Cardiac septum (tissue), 1 donor: ENCODE results near the gene ADGRV1. TPM values are rescaled to one million over a fixed set of nuclear protein-coding genes. Genes with fewer than 3 reads are reported as not detected.
"Not testable (repeated sequence)": the region's sequence is repeated elsewhere in the genome, so short reads cannot be mapped to it uniquely, and the experiment has no call there.

Source experiments
- DNase-seq: peaks from one replicate; pipeline ENCODE4 v3.0.0-alpha.2; 2020; ENCODE audit warnings: low spot score
- intact Hi-C: fragments of 100-400 bp; cut with DNase I; formaldehyde crosslinking; loops from one replicate; pipeline ENCODE4 v1.14.0; 2022
- total RNA-seq: library from RNA; stranded (reverse); fragmentation: NEBNext Ultra II Directional; extraction: Animal tissue kit (Norgen Biotek cat#: 25700); gene quantifications from one replicate; pipeline ENCODE4 v1.2.1, GENCODE V29; 2021
- donor health status: DM: no; HTN: no; CAD: no.

Gene ADGRV1
- total RNA-seq, 1 donor from 2014 or later = 0.19 TPM

GRCh38 chr5:90911169-90911568 is 352.6 kb downstream of the ADGRV1 start:
- intact Hi-C loops = no loop called here

DNA sequence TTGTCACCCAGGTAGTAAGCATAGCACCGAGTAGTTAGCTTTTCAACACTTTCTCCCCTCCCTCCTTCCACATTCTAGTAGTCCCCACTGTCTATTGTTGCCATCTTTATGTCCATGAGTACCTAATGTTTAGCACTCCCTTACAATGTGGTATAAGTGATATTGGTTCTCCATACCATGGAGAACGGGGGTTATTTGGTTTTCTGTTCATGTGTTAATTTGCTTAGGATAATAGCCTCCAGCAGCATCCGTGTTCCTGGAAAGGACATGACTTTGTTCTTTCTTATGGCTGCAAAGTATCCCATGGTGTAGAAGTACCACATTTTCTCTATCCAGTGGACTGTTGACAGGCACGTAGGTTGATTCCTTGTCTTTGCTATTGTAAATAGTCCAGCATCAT is 353.9 kb downstream of the ADGRV1 start:
- intact Hi-C loops = no loop called here
- DNase-seq = no peak

More at GRCh38 chr5:90911169-90911568, 352.6 kb downstream of the ADGRV1 start:
- no peak for DNase-seq

GRCh38 chr5:90915393-90915792 is 356.8 kb downstream of the ADGRV1 start:
- no peak for DNase-seq
- intact Hi-C loops = no loop called here

DNA sequence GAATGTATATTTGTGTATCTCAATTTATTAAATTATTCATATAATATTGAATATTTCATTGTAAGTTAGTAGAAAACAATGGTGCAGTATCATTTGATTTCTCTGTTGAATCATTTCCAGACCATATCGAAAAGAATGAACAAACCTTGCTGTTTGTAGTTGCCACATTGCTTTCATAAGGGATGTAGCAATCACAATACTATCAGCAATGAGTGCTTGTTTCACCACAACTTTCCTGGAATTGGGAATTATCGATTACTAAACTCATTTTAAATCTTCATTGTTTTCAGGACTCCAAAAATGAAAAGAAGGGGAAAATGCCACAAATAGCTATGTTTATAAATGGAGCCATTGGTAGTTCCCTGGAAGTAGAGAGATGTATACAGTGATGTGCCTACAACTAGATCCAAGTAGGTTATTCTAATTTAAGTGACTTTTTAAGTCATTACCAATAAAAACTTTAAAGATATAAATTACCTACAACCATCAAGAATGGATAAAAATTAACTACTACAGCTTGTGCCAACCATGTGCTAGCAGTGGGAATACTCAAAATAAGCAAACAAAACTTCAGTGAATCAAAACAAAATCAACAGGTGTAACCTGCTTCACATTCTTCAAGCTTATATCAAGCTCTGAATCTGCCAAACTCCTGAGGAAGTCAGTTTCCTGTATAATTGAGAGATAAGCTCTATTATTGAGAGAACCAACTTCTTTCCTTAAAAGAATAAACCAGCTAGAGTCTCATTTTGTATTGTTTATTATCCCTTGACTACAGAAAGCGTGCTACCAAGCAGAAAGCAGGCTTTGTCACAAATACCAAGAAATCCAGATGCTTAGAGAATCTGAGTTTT is 358.6 kb downstream of the ADGRV1 start:
- intact Hi-C loops = no loop called here
- DNase-seq = no peak

DNA sequence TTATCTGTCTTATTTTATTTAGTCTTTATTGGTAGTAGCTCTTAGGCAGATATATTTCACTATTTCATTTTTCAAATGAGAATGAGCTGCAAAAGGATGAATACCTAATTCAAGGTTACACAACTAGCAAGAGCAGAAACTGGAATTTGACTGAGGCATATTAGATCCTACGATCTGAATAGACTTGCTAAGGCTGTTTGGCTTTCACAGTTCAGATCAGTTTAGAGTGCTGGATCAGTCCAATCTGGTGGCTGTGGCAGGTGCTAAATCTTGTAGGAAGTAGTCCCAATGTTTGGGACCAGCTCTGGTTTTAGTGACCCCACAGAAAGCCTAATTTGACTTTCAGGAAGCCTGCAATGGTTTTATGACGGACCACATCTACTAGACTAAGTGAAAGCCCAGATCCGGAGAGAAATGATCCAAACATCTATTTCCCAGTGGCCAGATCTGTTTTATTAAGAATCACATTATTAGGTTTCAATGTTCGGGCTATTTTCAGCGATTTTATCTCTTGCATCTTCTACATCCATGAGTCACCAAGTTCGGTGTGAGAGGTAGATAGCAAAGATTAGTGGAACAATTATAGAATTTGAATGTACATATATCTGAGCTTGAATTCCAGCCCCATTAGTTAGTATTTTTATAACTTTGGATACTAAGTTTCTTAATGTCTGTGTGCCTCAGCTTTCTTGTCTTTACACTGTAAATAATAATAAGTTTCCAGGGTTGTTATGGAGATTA is 359.5 kb downstream of the ADGRV1 start:
- intact Hi-C loops = no loop called here
- no peak for DNase-seq

GRCh38 chr5:90921418-90921973 is 362.9 kb downstream of the ADGRV1 start:
- intact Hi-C loops = no loop called here
- no peak for DNase-seq

GRCh38 chr5:90924222-90924621 is 365.6 kb downstream of the ADGRV1 start:
- intact Hi-C loops, DNase-seq: not testable (repeated sequence)

- DNase-seq, intact Hi-C loops: not testable (repeated sequence)
Observed at GRCh38 chr5:90929013-90929839, 370.6 kb downstream of the ADGRV1 start.

GRCh38 chr5:90930062-90930461 is 371.5 kb downstream of the ADGRV1 start:
- no peak for DNase-seq
- intact Hi-C loops = loop anchor here (2.0 to 10.0 kb wide), 4 partner anchors 63 to 485 kb away; no protein-coding TSS in a partner anchor

DNA sequence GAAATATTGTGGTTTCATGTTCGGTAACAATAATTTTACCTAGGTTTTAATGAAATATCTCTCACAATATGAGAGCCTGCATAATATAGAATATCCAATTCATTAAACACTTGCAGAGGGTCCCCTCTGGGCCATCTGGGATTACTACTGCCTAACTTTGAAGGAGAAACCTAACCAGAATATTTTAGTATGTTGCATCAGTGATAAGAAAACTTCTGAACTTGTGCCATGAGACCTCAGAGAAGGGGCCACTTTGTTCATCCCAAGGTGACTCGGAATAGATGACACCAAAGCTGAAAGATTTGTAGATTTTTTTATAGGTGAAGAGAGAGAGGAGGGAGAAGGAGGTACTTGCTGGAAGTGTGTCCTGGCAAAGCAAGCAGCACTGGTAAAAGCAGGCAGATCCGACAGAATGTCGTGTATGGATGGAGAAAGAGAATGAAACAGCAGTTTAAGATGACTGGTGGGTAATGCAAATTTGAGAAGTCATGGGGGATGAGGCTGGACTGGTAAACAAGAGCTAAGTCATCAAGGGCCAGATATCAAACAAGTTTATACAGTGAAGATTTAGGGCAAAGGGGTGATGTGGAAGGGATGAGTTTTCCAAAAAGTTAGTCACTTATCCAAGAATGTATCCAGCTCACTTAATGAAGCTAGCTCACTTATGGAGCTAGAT is 372.3 kb downstream of the ADGRV1 start:
- DNase-seq = no peak
- intact Hi-C loops = loop anchor here (2.0 to 10.0 kb wide), 4 partner anchors 64 to 484 kb away; no protein-coding TSS in a partner anchor

DNA sequence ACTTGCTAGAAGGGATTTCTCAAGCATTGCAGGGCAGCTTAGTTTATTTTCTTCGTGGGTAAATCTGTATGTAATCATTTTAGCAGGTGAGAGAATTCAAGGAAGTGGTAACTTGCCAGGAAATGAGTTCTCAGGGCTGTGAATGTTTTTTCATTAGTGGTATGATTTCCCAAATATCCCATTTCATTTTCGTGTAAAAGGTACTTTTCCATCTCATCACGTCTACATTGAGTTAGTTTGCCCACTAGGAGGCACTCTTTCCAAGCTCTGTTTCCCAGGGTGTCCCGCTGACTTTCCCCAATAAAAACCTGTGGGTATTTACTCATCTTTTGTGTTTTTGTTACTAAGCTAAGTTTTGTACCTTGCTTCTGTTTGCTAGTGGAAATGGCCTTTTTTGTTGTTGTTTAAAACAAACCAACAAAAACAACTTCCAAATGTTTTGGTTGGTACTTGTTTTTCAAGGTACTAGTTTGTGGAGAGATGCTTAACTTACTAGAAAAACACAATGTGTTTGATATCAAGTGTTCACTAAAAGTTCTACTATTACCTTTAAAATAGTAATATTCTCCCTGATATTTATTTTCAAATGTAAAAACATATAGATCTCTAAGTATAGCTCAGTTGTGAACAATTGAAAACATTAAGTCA is 373.6 kb downstream of the ADGRV1 start:
- no peak for DNase-seq
- intact Hi-C loops = loop anchor here (2.0 to 10.0 kb wide), 4 partner anchors 65 to 483 kb away; no protein-coding TSS in a partner anchor

DNA sequence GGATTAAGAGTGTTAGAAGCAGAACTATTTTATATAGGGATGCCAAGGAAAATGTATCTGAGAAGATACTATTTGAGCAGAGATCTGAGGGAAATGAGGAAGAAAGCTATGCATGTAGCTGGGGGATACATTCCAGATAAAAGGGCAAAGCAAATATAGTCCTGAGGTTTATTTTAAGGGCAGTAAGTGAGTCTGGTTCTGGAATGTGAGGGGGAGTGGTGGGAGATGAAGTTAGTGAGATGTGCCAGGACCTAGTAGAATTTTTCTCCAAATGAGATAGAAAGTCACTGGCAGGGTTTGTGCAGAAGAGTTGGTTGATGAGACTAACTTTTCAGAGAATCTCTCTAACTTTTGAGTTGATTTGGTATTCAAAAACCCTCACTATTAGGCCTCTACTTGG is 374.7 kb downstream of the ADGRV1 start:
- intact Hi-C loops = loop anchor here (2.0 to 10.0 kb wide), 4 partner anchors 66 to 482 kb away; no protein-coding TSS in a partner anchor
- no peak for DNase-seq

DNA sequence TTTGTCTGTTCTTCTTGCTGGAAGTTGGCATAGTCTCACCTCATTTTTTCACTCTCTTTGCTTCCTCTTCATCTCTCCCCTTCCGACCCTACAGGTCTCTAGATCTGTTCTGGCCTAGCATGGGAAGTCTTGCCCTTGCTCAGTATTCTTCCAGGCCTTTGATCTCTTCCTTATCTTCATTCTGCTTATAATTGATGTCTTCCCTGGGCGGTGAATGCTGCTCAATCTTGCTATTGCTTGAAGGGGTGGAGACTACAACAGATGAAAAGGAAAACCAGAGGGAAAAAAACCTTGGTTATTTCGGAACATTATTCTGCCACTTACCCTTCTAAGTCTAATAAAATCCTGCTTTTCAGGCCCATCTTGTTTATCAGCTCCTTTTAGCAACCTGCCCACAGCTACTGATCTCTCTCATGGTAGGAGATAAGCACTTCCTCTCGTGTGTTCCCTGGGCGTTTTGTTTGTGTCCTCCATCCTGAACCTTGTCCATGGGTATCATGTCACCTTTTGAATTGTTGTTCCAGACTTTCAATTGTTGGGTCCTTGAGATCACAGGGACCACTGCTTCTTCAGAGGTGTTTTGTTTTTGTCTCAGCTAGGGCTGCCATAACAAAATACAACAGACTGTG is 375.6 kb downstream of the ADGRV1 start:
- no peak for DNase-seq
- intact Hi-C loops = loop anchor here (5.0 to 10.0 kb wide), 3 partner anchors 67 to 481 kb away; no protein-coding TSS in a partner anchor

- DNase-seq = no peak
- intact Hi-C loops = loop anchor here (5.0 to 10.0 kb wide), 3 partner anchors 67 to 480 kb away; no protein-coding TSS in a partner anchor
Observed at GRCh38 chr5:90934738-90935137, 376.1 kb downstream of the ADGRV1 start.

DNA sequence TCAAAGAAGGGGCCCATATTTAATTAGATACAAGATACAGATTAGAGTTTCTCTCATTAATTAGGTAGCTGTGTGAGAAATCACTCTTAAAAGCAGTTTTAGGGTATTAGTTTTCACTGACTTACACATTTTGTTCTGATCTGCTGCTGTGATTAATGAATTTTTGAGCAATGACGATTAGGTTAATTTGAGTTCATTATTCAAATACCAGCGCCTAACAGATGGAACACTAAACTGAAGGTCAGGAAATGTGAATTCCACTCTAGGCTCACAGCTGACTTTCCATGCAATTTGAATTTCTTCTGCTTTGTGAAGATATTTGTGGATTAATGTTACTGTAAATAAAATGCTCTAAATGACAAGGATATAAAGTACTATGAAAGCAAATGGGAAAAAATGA is 380.6 kb downstream of the ADGRV1 start:
- DNase-seq = no peak
- intact Hi-C loops = loop anchor here (10.0 kb wide), 2 partner anchors 276 to 476 kb away; no protein-coding TSS in a partner anchor

- DNase-seq = no peak
- intact Hi-C loops = no loop called here
Observed at GRCh38 chr5:90940227-90940995, 381.8 kb downstream of the ADGRV1 start.
